ENCODE measurements around the gene SIGLEC10. TPM values are rescaled to one million over a fixed set of nuclear protein-coding genes. Genes with fewer than 3 reads are reported as not detected.

The SIGLEC10 gene
- total and polyA plus RNA-seq, 9 of the 15 experiments (the other 6 are each of a cell fraction or from before 2014, with no cell fraction given): 0.10 to 1.8 (median 0.82) TPM

DNA sequence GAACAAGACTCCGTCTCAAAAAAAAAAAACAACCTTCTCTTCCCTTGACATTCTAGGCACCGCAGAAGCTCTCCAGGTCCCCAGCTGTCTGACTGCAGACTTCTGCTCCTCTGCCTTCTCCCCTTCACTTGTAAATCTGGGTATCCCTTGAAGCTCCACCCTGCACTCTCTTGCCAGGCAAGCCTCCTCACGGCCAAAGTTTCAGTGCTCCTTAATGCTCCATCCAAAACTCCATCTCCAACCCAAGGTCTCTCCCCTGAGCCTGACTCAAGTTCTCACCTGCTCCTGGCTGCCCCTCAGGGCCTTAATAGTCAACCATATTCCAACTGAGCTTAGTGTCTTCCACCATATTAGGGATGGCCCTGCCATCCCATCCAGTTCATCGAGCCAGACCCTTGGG, 47.2 kb downstream of the SIGLEC10 start:
- Histone ChIP-seq H3K9ac (ENCODE audit: insufficient read depth in 1 of 2, low read depth in 2 of 2, low read length in 2 of 2) (no peak overlapping the region; a peak in 1 of 4 replicates), H3K9me1 (ENCODE audit: control insufficient read depth, insufficient read depth, low read length) (no peaks in the 10 kb centered on the region), H3K4me1 (replicated peaks in 1 of 2; ENCODE audit: control insufficient read depth in 2 of 2, insufficient read depth in 2 of 2, low read length in 2 of 2) (peaks cover 20 to 42% of the 10 kb centered on the region in 2 experiments), H3K27ac (ENCODE audit: extremely low read depth, low read depth, low read length) (no peak overlapping the region), H3K9me3 (replicated peaks; ENCODE audit: control insufficient read depth, insufficient read depth, low read depth, low read length) (no peaks in the 10 kb centered on the region), H4K20me1 (replicated peaks; ENCODE audit: control insufficient read depth, insufficient read depth, low read length) (no peaks in the 10 kb centered on the region), H3K27me3 (ENCODE audit: control insufficient read depth in 2 of 2, insufficient read depth in 2 of 2, low read length in 2 of 2) (no peaks in the 10 kb centered on the region), H3K4me3 (no peak overlapping the region), H3K79me2 (ENCODE audit: control insufficient read depth, insufficient read depth, low read length) (peaks cover 31% of the 10 kb centered on the region), H2AFZ (ENCODE audit: low read depth, low read length) (no peak overlapping the region), H3K36me3 (ENCODE audit: control insufficient read depth, insufficient read depth, low read length) (no peaks in the 10 kb centered on the region), H3K4me2 (ENCODE audit: insufficient read depth, low read length) (no peak overlapping the region)
- DNase-seq (ENCODE audit: extremely low read depth in 1 of 4, low spot score in 3 of 4) (no peak), ATAC-seq (no peak), FAIRE-seq (no peak)
- TF ChIP-seq BRF1 (IDR thresholded peaks at IDR 0.05; ENCODE audit: borderline replicate concordance, extremely low read depth, insufficient read length) (no peak), POLR2AphosphoS5 (IDR thresholded peaks at IDR 0.05; ENCODE audit: control insufficient read depth, insufficient read depth, low read depth, low read length) (no peak), PHB (CRISPR knock-in tag; IDR thresholded peaks at IDR 0.05) (no peak), ETV6 (IDR thresholded peaks at IDR 0.05; ENCODE audit: borderline replicate concordance in 1 of 2, low read depth in 2 of 2, low read length in 1 of 2) (no peak), ETV6 (CRISPR knock-in tag; IDR thresholded peaks at IDR 0.05; ENCODE audit: borderline replicate concordance) (no peak), ZFPM2 (CRISPR knock-in tag; IDR thresholded peaks at IDR 0.05) (no peak), POLR2A (conservative IDR thresholded peaks at IDR 0.05) (no peak), MEF2A (IDR thresholded peaks at IDR 0.05; ENCODE audit: control insufficient read depth, low read depth, low read length) (no peak)
- WGBS (ENCODE audit: insufficient coverage, low coverage, missing lambda C conversion rate): 59% methylated on average over 4 of the region's 4 CpGs
- POLR2A ChIA-PET: interaction anchor here (0.7 to 0.9 kb wide), 2 partner anchors 12 to 15 kb away, joined by 3 read pairs; no protein-coding TSS in a partner anchor
- in situ Hi-C loops (cut with MboI): no loop called here
- no TSS peak for BruUV-seq (replicated peaks)
- CTCF ChIA-PET (ENCODE audit: low intra/inter-chr PET ratio): no interaction called here
- intact Hi-C loops (cut with micrococcal nuclease): no loop called here

Measured in K562 (cell line).